Ramos (cell line): ENCODE measurements around the gene IFT25.

Experiments
- in situ Hi-C: fragments of 300-500 bp; cut with MboI; formaldehyde crosslinking; loops from one replicate; pipeline ENCODE4 v1.14.3; 2022; ENCODE audit warnings: low sequenced_read_pairs; ENCODE audit not compliant: unreplicated experiment

Gene IFT25

GRCh38 chr1:53959664-53960250 lies 14.3 kb upstream of the IFT25 start:
- in situ Hi-C loops, result loop anchor here (5.0 to 25.0 kb wide), 2 partner anchors 107 to 472 kb away; no protein-coding TSS in a partner anchor

GRCh38 chr1:53957194-53957818 lies 11.8 kb upstream of the IFT25 start:
- in situ Hi-C loops, result loop anchor here (25.0 kb wide), 1 partner anchor 470 kb away; no protein-coding TSS in a partner anchor

DNA sequence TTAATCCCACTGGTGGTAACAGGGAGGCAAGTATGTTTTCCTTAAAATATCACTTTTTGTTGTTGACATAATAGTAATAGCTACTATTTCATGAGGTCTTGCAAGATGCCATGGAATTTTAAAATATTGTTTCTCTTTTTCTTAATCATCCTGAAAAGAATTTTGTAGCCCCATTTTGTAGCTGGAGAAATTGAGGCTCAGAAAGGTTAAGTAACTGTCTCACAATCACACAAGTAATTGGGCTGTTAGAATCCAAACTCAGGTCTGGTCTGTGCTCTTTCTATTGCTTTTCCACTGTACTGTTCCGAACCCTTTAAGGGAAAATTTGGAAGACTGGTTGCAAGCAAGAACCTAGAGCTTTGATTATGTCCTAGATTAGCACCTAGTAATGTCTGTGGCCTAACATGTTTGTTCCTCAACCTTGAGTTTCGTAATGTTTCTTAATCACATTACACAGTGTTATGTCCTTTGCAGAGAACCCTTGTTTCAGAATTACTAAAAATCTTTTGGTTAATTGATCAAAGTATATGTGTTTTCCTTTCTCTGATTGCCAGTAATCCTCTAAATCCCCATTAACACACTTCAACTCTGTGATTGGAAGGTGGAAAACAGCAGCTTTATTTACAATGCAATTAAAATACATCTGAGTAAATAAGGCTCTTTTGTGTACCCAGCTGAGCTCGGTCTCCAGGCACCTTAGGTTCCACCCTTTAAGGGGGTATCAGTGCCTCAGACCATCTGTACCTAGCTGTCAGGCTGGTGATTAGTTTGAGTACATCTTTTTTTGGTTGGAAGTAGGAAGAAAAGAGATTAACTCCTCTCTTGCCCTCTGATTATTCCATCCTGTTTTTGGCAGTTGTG lies 11.0 kb upstream of the IFT25 start:
- in situ Hi-C loops, result loop anchor here (25.0 kb wide), 1 partner anchor 469 kb away; no protein-coding TSS in a partner anchor

DNA sequence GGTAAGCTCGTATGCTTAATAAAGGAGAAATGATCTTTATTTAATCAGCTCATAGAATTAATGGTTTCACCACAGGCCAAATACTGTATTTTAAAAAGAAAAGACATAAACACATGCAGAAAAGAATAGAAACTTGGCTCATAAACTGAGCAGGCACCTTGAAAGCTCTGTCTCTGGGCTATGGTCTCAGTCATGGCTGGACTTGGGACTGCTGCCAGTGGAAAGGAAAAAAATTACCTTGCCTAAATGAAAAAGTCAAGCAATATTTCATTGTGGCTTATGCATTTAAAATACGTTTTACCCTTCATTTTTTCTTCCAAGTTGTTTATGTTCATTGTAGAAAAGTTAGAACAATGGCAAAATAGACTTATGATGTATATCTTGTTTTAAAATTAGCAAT lies 8.6 kb upstream of the IFT25 start:
- in situ Hi-C loops, result loop anchor here (25.0 kb wide), 1 partner anchor 467 kb away; no protein-coding TSS in a partner anchor

- in situ Hi-C loops, result loop anchor here (25.0 kb wide), 1 partner anchor 464 kb away; no protein-coding TSS in a partner anchor
Observed at GRCh38 chr1:53951697-53952096, 6.2 kb upstream of the IFT25 start.

- in situ Hi-C loops, result no loop called here
Observed at GRCh38 chr1:53949023-53949990, 3.8 kb upstream of the IFT25 start.

DNA sequence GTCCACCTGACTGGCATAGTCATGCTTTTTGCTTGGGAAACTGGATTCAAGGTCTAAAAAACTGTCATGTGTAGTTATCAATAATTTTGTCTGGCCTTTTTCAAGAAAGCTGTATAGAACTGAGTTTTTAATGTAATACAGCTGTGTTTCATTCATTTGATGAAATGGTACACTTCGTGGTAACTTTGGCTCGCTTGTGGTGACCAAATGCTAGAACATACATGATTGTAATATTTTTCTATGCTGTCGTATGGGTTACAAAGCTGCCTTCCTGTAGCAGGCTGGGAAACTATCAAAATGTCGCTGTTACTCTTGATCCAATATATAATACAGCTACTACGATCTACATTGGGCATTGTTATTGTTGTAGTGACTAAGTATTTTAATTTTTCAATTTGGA lies 2.8 kb upstream of the IFT25 start:
- in situ Hi-C loops, result no loop called here

- in situ Hi-C loops, result no loop called here
Observed at GRCh38 chr1:53947172-53947907, 1.8 kb upstream of the IFT25 start.

DNA sequence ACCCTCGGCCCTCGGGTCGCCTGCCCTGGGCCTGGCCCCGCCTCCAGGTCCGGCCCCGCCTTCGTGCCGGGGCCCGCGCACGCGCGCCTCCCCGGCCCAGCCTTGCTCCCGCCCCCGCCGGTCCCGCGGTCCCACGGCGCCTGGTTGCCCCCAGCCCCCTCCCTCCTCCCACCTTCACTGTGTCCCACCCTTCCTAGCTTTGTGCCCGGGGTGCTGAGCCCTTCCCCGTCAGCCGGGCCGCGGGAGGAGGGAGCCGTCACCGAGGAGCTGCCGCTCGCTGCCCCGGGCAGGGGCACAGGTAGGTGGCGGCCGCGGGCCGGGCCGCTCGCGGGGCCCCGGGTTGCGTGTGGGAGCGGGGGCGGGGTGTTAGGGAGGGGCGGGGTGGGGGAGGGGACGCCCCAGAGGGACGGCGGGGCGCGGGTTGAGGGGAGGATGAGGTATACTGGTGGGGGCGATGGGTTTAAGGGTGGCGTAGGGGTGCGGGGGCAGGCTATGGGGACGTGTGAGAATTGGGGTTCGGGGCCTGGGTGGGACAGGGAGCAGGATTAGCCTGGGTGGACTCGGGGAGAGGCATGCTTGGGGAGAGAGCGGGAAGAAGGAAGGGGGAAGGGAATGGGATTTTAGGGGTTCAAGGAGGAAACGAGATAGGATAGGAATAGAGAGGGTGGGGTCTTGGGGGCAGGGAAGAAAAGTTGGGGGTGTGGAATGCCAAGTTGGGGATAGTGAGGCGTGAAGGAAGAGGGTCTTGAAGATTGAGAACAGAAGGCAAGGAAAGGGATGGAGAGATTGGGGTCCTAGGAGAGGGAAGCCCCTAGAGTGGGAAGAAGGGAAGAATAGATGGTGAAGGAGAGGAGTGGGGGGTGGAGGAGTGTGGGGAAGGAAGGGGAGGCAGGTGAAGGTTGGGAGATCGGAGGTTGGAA lies 1.0 kb upstream of the IFT25 start, which contains the start of gene LRRC42:
Gene LRRC42 (plus strand): TSS at position 99 of the 920 bp plus-strand sequence. CDS start 5,650 bp downstream, outside the sequence.
- in situ Hi-C loops, result no loop called here

DNA sequence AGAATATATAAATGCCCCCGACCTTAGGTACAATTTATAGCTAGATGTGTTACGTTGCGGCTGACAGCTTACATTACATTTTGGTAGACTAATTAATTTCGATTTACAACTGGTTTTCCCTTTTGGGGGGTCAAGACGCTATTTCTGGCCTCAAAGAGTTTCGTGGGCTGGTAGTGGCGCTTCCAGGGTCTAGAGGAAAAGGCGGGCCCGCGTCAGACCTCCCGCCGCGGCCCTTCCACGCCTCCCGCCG lies 391 bp downstream of the IFT25 start:
- in situ Hi-C loops, result no loop called here

DNA sequence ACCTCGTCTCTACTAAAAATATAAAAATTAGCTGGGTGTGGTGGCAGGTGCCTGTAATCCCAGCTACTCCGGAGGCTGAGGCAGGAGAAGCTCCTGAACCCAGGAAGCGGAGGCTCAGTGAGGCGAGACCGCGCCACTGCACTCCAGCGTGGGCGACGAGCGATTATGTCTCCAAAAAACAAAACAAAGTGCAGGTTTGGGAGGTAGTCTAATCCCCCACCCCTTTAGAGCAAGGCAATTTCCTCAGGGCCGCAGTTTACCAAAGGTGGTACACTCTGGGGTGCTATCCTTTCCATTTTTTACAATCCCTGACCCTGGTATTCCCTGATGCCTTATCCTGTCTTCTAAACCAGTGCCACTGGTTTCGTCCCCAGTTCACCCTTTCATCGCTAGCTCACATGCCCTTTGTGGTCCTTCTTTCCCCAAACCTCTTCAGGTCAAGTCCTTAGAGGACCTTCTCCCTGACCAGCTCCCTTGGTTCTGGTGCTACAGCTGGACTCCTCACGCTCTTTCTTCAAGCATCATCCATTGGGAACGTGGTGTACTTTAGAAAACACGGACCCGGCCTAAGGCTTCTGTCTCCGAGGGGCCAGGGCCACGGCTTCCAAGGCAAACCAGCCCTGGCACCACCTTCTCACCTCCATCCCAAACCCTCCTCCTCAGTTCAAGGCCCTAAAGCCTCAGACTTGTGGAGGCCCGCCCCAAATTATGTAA lies 873 bp downstream of the IFT25 start:
- in situ Hi-C loops, result no loop called here

DNA sequence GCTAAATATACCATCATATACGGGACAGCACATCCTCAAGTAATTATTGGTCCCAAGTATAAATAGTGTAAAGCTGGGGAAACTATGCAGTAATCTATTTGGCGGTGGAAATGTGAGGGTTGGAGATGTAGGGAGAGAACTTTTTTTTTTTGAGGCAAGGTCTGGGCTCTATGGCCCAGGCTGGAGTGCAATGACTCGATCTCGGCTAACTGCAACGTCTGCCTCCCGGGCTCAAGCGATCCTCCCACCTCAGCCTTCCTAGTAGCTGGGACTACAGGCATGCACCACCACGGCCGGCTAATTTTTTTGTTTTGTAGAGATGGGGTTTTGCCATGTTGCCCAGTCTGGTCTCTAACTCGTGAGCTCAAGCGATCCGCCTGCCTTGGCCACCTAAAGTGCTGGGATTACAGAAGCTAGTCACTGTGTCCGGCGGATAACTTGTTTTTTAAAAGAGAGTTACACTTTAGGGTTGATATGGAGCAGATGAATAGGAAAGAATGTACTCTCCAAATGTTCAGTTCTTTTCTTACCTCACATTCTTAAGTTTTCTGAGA lies 1.9 kb downstream of the IFT25 start:
- in situ Hi-C loops, result no loop called here

- in situ Hi-C loops, result no loop called here
Observed at GRCh38 chr1:53943090-53943489, 2.4 kb downstream of the IFT25 start.

DNA sequence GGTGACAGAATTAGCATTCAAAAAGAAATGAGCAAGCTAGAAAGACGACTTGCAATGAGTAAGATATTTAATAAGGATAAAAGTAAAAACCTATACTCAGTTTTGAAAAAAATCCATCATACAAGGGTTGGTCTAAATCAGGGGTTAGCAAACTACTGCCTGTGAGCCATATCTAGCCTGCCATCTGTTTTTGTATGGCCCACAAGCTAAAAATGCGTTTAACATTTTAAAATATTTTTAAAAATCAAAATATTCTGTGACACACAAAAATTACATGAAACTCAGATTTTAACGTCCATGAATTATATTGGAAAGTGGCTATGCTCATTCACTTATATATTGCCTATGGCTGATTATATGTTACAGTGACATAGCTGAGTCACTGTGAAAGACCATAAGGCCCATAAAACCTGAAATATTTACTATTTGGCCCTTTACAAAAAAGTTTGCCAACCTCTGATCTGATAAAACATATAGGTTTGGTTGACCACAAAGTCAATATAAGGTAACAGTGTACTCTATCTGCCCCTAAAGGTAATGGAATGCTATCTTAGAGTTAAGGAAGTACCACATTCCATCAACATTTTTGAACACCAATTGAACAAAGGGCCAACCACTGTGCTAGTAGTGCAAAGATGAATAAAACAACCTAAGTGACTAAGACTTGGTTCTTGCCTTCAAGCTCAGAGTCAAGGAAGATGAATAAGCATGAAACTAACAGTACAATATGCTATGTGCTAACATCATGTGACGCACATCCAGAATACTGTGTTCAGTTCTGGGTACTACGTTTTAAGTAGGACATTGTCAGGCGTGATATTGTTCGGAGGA lies 3.2 kb downstream of the IFT25 start:
- in situ Hi-C loops, result no loop called here

GRCh38 chr1:53938136-53938830 lies 7.2 kb downstream of the IFT25 start:
- in situ Hi-C loops, result no loop called here

GRCh38 chr1:53936430-53936829 lies 9.1 kb downstream of the IFT25 start:
- in situ Hi-C loops, result no loop called here
